Mononuclear cell (primary cell): ENCODE measurements around the gene HSD17B2. TPM values are rescaled to one million over a fixed set of nuclear protein-coding genes. Genes with fewer than 3 reads are reported as not detected.

Experiments
- H3K27me3 ChIP-seq: 2 replicates; pipeline ENCODE4 v1.6.0; 2011; ENCODE audit warnings: low read length, control low read depth; ENCODE audit not compliant: insufficient read depth
- H3K4me1 ChIP-seq: 2 replicates; pipeline ENCODE4 v1.5.1; 2011; ENCODE audit warnings: mild to moderate bottlenecking, low read length, control low read depth; ENCODE audit not compliant: insufficient read depth
- H3K4me3 ChIP-seq: 2 replicates; pipeline ENCODE4 v1.5.1; 2011; ENCODE audit warnings: mild to moderate bottlenecking, low read length, moderate library complexity
- H3K9me3 ChIP-seq: 2 replicates; pipeline ENCODE4 v1.5.1; 2011; ENCODE audit warnings: low read depth, mild to moderate bottlenecking, control low read depth, low read length
- total RNA-seq: library from RNA; depleted of rRNA; stranded (reverse); fragments of >200 nt; gene quantifications from one replicate; pipeline ENCODE4 v1.2.3, GENCODE V29; 2012

Gene HSD17B2
- total RNA-seq, 1 donor, result not detected

DNA sequence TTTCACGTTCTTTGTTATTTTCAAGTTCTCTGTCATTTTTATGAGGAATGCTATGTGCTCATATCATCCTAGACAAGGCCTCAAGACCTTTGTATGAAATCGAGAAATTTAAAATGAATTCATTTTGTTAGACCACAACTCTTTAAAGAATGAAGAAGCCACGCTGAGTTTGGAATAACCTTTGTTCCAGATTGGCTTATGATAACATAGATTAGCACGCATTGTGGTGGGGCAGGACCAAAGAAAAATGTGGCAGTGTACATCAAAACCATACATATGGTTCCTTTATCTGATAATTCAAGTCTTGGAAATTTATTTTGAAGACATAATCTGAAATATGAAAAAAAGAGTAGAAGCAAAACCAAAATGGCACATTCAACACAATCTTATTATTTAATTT lies 2.2 kb downstream of the HSD17B2 start:
- H3K4me1 ChIP-seq, result no peaks in the 10 kb centered on the region
- H3K9me3 ChIP-seq, result no peaks in the 10 kb centered on the region
- H3K27me3 ChIP-seq, result peaks cover 3% of the 10 kb centered on the region
- no peak overlapping the region for H3K4me3 ChIP-seq

DNA sequence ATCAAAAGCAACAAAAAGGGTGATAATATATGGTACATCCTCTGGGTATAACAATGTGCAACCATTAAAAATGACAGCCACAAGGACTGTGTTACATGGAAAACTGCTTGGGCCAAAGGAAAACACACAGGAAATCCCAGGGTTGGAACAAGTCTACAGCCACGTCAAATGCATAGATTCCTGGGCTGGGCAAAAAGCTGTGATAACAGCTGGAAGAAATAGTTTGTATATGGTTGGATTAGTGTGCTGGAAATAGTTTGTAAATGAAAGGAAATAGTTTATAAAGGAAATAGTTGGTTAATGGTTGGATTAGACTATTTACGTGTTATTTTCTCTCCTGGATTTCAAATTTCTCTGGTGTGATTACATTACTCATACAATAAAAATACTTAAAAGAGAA lies 2.6 kb downstream of the HSD17B2 start:
- no peak overlapping the region for H3K4me3 ChIP-seq
- peaks cover 3% of the 10 kb centered on the region for H3K27me3 ChIP-seq
- no peaks in the 10 kb centered on the region for H3K4me1 ChIP-seq
- no peaks in the 10 kb centered on the region for H3K9me3 ChIP-seq

DNA sequence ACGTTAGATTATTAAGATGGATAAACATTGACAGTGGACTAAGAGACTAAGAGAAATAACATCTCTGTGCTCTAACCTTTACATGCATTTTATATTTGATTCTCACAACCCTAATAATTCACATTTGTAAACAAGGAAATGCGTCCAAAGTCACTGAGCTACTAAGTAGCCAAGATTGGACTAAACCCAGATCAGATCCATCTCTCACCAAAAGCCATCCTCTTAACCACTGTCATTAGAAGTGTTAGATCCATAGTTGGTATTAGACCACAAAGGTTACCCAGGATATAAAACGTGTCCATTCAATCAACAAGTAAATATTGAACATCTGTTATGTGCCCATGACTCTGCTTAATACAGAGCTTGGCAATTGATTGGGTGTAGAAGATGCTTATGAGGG lies 5.2 kb downstream of the HSD17B2 start:
- no peak overlapping the region for H3K4me3 ChIP-seq
- H3K27me3 ChIP-seq, result peaks cover 3% of the 10 kb centered on the region
- H3K4me1 ChIP-seq, result no peaks in the 10 kb centered on the region
- no peaks in the 10 kb centered on the region for H3K9me3 ChIP-seq

DNA sequence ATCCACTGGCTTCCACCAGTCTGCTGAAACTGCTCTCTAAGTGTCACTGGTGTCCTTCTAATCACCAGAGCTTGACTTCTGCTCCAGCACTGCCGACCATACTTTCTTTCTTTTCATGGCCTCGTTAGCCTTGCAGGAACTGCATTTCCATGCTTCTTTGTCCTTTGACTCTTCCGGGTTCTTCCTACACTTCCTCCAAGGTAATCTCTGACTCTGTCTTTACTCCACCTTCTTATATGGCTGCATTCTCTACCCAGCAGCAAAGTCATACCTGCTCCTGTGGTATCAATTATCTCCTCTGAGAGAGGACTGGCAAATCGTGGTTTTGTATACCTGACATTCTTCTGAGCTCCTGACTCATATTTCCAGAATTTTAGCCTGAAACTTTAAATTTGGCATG lies 6.5 kb downstream of the HSD17B2 start:
- H3K27me3 ChIP-seq, result no peaks in the 10 kb centered on the region
- no peaks in the 10 kb centered on the region for H3K9me3 ChIP-seq
- no peaks in the 10 kb centered on the region for H3K4me1 ChIP-seq
- no peak overlapping the region for H3K4me3 ChIP-seq

DNA sequence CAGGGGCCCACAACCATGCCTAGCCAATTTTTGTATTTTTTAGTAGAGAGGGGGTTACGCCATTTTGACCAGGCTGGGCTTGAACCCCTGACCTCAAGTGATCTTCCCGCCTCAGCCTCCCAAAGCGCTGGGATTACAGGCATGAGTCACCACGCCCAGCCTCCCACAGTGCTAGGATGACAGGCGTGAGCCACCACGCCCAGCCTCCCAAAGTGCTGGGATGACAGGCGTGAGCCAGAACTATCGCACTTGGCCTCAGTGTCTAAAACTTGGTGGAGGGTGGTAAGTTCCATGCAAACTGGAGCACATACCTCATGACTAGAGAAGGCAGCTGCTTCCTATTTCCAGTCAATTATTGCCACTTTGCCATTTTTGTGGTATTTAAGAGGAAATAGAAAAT lies 7.1 kb downstream of the HSD17B2 start:
- no peaks in the 10 kb centered on the region for H3K4me1 ChIP-seq
- H3K27me3 ChIP-seq, result no peaks in the 10 kb centered on the region
- no peak overlapping the region for H3K4me3 ChIP-seq
- no peaks in the 10 kb centered on the region for H3K9me3 ChIP-seq

DNA sequence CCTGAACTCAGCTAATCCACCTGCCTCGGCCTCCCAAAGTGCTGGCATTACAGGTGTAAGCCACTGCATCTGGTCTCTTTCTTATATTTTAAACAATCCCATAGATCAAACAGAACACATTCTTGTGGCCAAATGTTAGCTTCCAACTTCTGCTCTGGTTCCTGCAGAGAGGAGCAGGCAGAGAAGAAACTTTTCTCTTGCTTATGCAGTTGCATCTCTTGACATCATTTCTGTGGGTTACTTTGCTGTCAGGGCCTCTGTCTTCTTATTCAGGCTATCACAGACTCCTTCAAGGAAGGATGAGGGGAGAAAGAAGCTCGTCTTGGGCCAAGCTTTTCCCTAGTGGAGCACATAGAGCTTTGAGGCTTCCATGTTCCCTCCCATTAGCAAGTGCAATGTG lies 7.8 kb downstream of the HSD17B2 start:
- Histone ChIP-seq H3K4me3 (no peak overlapping the region), H3K4me1 (no peaks in the 10 kb centered on the region), H3K9me3 (no peaks in the 10 kb centered on the region), H3K27me3 (no peaks in the 10 kb centered on the region)

DNA sequence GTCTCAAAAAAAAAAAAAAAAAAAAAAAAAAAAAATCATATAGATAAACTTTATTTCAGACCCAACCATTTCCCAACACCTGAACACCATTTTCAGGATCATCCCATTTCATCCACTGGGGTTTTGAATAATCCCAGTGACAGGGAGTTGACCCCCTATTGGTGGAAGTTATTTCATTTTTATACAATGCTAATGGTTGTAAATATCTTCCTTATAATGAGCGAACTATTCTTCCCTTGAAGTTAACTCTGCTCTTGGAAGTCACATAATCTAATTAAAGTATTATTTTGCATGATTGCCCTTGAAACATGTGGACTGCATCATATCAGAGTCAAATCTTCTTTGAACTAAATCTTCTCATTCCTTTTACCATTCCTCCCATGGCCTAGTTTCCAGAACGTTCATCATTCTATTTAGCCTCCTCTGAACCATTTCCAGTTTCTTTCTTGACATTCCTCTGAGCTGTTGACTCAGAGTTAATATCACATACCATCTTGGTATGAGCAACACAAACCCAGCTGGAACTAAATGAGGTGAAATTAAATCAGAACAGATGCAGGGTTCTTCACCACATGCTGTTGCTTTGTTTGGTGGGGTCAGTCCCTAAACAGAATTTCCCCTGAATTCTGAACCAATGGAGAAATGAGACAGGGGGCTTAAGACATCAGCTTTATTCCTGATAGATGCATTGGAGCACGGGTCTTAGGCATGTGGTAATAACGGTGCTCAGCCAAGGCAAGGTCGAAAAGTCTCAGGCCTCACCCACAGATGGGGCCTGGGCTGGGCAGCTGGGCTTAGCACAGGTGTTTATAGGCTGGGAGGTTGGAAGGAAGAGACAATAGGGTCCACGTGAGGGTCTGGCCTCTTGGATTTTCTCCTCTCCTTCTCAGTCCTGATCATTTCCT lies 8.9 kb downstream of the HSD17B2 start:
- Histone ChIP-seq H3K4me1 (no peaks in the 10 kb centered on the region), H3K4me3 (no peak overlapping the region), H3K27me3 (no peaks in the 10 kb centered on the region), H3K9me3 (no peaks in the 10 kb centered on the region)

DNA sequence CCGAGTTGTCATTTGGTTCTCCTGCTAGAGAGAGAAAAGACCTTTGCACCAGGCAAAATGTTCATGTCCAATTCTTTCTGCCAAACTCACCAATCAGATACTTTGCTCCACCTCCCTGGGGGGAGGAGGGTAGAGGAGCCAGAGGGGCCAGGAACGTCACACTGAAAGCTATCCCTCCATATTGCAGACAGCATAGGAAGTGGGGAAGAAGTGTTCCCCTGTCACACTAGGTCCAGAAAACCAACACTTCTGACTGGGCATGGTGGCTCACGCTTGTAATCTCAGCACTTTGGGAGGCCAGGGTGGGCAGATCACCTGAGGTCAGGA lies 9.5 kb downstream of the HSD17B2 start:
- Histone ChIP-seq H3K4me1 (no peaks in the 10 kb centered on the region), H3K27me3 (no peaks in the 10 kb centered on the region), H3K9me3 (no peaks in the 10 kb centered on the region), H3K4me3 (no peak overlapping the region)

DNA sequence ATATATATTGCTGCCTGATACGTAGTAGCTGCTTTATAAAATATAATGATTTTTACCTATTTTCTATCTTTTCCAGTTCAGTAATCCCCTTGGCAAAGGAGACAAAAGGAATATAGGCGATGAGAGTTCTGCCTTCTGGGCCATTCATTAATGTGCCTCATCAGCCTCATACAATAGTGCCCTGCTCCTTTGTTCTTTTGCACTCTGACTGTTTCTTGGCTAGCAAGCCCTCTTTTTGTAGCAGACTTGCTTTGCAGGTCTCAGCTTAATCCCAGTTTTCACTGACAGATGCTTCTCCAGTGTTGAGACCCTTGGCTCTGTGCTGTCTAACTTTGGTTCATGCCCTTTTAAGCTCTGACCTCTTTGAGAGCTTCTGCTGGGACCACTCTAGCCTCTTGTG lies 10.4 kb downstream of the HSD17B2 start:
- no peaks in the 10 kb centered on the region for H3K27me3 ChIP-seq
- no peaks in the 10 kb centered on the region for H3K4me1 ChIP-seq
- no peaks in the 10 kb centered on the region for H3K9me3 ChIP-seq
- no peak overlapping the region for H3K4me3 ChIP-seq

DNA sequence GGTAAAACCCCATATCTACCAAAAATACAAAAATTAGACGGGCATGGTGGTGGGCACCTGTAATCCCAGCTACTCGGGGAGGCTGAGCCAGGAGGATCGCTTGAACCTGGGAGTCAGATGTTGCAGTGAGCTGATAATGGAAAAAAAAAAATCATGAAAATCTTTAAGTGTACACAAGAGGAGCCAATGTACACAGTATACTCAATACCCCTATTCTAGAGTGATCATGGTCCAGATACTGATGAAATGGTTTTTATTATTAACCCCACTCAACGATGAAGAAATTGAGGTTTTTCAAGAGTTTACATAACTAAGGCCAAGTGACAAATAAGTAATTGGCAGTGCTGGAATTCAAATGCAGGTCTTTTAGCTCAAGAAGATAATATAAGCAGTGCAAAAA lies 11.5 kb downstream of the HSD17B2 start:
- H3K4me3 ChIP-seq, result no peak overlapping the region
- H3K9me3 ChIP-seq, result no peaks in the 10 kb centered on the region
- no peaks in the 10 kb centered on the region for H3K27me3 ChIP-seq
- no peaks in the 10 kb centered on the region for H3K4me1 ChIP-seq

DNA sequence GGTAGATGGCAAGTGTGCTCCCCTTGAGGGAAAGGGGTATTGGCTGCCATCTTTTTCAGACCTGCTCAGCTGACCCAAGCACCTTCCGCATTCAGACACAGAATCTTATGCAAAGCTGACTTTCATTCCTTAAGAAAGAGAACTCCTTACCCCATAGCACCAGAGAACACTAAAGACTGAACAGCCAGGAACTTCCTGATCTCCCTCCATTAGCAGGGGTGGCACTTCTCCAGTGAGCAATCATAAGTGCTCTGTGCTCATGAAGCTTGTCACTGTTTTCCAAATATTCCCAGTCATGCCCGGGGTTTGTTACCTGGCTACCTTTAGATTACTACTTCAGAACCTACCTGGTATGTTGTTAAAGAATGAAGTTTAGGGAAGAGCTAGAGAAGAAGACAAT lies 11.9 kb downstream of the HSD17B2 start:
- H3K4me1 ChIP-seq, result no peaks in the 10 kb centered on the region
- no peaks in the 10 kb centered on the region for H3K27me3 ChIP-seq

DNA sequence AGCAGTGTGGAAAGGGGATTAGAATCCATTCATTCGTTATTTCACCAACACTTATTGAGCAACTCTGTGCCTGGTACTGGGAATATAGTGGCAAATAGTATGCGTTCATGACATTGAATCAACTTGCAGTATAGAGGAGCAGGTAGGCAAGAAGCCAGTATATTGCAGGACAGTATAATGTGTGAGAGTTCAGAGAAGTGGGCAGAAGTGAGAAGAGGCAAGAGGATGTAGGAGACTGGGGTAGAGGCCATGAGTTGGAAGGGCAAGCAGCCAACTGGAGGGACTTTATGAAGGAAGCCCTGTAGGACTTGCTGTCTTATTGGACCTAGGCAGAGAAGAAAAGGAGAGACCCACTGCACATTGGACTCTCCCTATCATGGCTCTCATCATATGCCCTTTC lies 12.3 kb downstream of the HSD17B2 start:
- Histone ChIP-seq H3K4me1 (no peaks in the 10 kb centered on the region), H3K9me3 (no peaks in the 10 kb centered on the region), H3K27me3 (no peaks in the 10 kb centered on the region), H3K4me3 (no peak overlapping the region)

More for the DNA sequence above, 11.9 kb downstream of the HSD17B2 start:
- Histone ChIP-seq H3K9me3 (no peaks in the 10 kb centered on the region), H3K4me3 (no peak overlapping the region)

DNA sequence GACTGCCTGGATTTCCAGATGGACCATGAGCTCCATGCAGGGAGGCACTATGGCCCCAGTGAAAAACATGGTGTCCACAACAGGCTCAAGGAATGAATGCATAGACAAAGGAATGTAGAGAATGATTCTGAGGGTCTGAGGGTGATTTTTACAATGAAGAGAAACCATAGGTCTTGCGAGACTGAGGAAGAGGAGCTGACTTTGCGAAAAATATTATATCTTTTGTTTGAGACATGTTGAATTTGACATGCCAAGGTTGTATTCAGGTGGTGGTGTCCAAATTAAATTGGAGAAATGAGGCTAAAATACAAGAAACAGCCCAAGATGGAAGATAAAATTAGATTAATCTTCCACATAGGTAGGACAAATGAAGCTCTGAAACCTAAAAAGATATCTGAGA lies 12.7 kb downstream of the HSD17B2 start:
- Histone ChIP-seq H3K9me3 (no peaks in the 10 kb centered on the region), H3K4me1 (no peaks in the 10 kb centered on the region), H3K27me3 (no peaks in the 10 kb centered on the region), H3K4me3 (no peak overlapping the region)

DNA sequence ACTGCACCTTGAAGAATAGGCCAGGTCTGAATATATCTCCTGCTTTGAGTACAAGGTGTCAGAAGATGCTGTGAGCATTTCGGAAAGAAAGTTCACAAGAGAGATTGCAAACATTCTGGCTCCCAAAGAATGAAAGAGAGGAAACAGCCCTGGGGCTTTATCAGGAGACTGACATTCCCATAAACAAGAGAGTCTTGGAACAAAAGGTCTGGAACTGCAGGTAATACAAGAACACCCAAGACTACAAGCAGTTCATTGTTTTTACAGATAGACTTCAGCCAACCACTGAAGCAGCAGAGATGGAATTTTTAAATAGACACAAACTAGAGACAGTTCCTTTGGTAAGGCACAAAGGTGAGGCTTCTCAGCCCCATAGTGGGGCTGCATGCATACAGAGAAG lies 14.4 kb downstream of the HSD17B2 start:
- Histone ChIP-seq H3K9me3 (no peaks in the 10 kb centered on the region), H3K4me1 (no peaks in the 10 kb centered on the region), H3K27me3 (no peaks in the 10 kb centered on the region), H3K4me3 (no peak overlapping the region)

DNA sequence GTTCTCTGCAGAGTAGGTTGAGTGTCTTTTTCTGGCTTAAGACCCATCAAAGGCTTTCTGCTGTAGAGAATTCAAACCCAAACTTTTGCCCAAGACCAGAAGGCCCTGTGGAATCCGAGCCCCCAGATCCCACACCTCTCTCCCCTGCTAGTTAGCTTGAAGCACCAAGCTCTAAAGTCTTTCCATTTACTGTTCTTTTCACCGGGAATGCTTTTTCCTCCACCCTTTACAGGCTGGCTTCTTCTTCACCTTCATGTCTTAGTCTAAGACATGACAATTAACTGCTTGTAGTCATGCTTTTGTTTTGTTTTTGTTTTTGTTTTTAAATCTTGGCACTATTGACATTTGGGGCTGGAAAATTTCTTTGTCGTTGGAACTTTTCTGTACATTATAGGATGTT lies 15.5 kb downstream of the HSD17B2 start:
- no peaks in the 10 kb centered on the region for H3K27me3 ChIP-seq
- no peaks in the 10 kb centered on the region for H3K9me3 ChIP-seq
- H3K4me3 ChIP-seq, result no peak overlapping the region
- no peaks in the 10 kb centered on the region for H3K4me1 ChIP-seq

DNA sequence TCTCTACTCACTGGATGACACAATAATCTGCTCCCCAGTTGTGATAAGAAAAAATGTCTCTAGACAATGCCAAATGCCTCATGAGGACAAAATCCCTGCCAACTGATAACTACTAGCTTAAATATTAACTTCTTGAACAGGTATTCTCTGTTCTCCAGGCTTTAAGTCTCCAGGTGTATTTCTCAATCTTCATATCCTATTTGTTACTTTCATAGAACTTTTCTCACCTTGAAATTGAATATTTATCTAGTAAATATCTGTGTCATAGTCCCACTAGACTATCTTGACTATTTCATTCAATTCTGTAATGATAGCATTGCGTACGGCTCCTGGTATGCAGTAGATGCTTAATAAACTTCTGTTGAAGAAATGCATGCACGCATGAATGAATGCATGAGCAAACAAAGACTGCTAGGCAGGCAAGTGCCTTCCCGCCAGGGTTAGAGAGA lies 15.9 kb downstream of the HSD17B2 start:
- H3K4me1 ChIP-seq, result no peaks in the 10 kb centered on the region
- H3K27me3 ChIP-seq, result no peaks in the 10 kb centered on the region
- no peak overlapping the region for H3K4me3 ChIP-seq
- H3K9me3 ChIP-seq, result no peaks in the 10 kb centered on the region
